Neural progenitor cell (in vitro differentiated cells): Measurements from ENCODE around the gene SCGB3A1. TPM values are rescaled to one million over a fixed set of nuclear protein-coding genes. Genes with fewer than 3 reads are reported as not detected.

Experiments
- DNase-seq: peaks from one replicate; pipeline ENCODE4 v3.0.0-alpha.2; 2016; ENCODE audit warnings: low spot score
- H2AFZ ChIP-seq: fragments of 200-600 bp; sonication (generic); replicated peaks from 2 replicates; pipeline ENCODE4 v1.6.1; 2016; ENCODE audit warnings: antibody characterized with exemption
- H3F3A ChIP-seq: fragments of 200-600 bp; sonication (generic); 2 replicates; pipeline ENCODE4 v1.6.1; 2016; ENCODE audit warnings: antibody characterized with exemption, low read depth
- H3K27ac ChIP-seq: fragments of 200-600 bp; sonication (generic); 2 replicates; pipeline ENCODE4 v1.5.1; 2016; ENCODE audit warnings: mild to moderate bottlenecking
- H3K27me3 ChIP-seq: fragments of 200-600 bp; sonication (generic); 2 replicates; pipeline ENCODE4 v1.6.1; 2016; ENCODE audit warnings: mild to moderate bottlenecking, moderate library complexity
- H3K36me3 ChIP-seq: fragments of 200-600 bp; sonication (generic); 2 replicates; pipeline ENCODE4 v1.5.1; 2016
- H3K4me1 ChIP-seq: fragments of 200-600 bp; sonication (generic); 2 replicates; pipeline ENCODE4 v1.6.1; 2016; ENCODE audit warnings: mixed run types
- H3K4me2 ChIP-seq: fragments of 200-600 bp; sonication (generic); 2 replicates; pipeline ENCODE4 v1.6.1; 2016
- H3K4me3 ChIP-seq: fragments of 200-600 bp; sonication (generic); 2 replicates; pipeline ENCODE4 v1.5.1; 2016
- H3K79me2 ChIP-seq: fragments of 200-600 bp; sonication (generic); 2 replicates; pipeline ENCODE4 v1.6.1; 2016; ENCODE audit warnings: low read depth
- H3K9ac ChIP-seq: fragments of 200-600 bp; sonication (generic); 2 replicates; pipeline ENCODE4 v1.6.1; 2016
- H3K9me3 ChIP-seq: fragments of 200-600 bp; sonication (generic); 2 replicates; pipeline ENCODE4 v1.5.1; 2016; ENCODE audit warnings: low read depth
- H4K20me1 ChIP-seq: fragments of 200-600 bp; sonication (generic); 2 replicates; pipeline ENCODE4 v1.6.1; 2016; ENCODE audit warnings: low read depth
- H3K27ac Mint-ChIP-seq: 3 replicates; pipeline ENCODE4 v1.8.0; 2021; ENCODE audit warnings: mixed read lengths
- H3K27me3 Mint-ChIP-seq: 2 replicates; pipeline ENCODE4 v1.8.0; 2022; ENCODE audit warnings: low read depth, mild to moderate bottlenecking, inconsistent platforms, moderate library complexity, mixed read lengths; ENCODE audit not compliant: insufficient read depth
- H3K36me3 Mint-ChIP-seq: 3 replicates; pipeline ENCODE4 v1.8.0; 2021; ENCODE audit warnings: mixed read lengths
- H3K4me1 Mint-ChIP-seq: 3 replicates; pipeline ENCODE4 v1.8.0; 2021; ENCODE audit warnings: mixed read lengths
- H3K4me3 Mint-ChIP-seq: 3 replicates; pipeline ENCODE4 v1.8.0; 2021; ENCODE audit warnings: mild to moderate bottlenecking, moderate library complexity, mixed read lengths
- H3K9me3 Mint-ChIP-seq: 3 replicates; pipeline ENCODE4 v1.8.0; 2020; ENCODE audit warnings: mixed read lengths
- CTCF ChIP-seq: fragments of 200-600 bp; sonication (generic); IDR thresholded peaks from 2 replicates; pipeline ENCODE4 v1.5.1; 2017; ENCODE audit warnings: antibody characterized with exemption, mild to moderate bottlenecking
- EZH2 ChIP-seq: fragments of 200-600 bp; sonication (generic); IDR thresholded peaks from 2 replicates; pipeline ENCODE4 v1.6.1; 2017; ENCODE audit warnings: antibody characterized with exemption, mild to moderate bottlenecking, moderate library complexity
- EZH2phosphoT487 ChIP-seq: fragments of 200-600 bp; sonication (generic); IDR thresholded peaks from 2 replicates; pipeline ENCODE4 v1.6.1; 2017; ENCODE audit warnings: antibody characterized with exemption
- total RNA-seq: library from RNA; depleted of rRNA; stranded (reverse); fragments of >200 nt; gene quantifications from 2 replicates; pipeline ENCODE4 v1.2.3, GENCODE V29; 2015; ENCODE audit warnings: low replicate concordance

The SCGB3A1 gene
- total RNA-seq, 1 donor from 2014 or later = not detected

- Histone ChIP-seq H2AFZ (no peak overlapping the region), H3K79me2 (no peaks in the 10 kb centered on the region), H3F3A (peaks cover 3% of the 10 kb centered on the region), H3K4me3 (no peak overlapping the region), H3K36me3 (no peaks in the 10 kb centered on the region), H3K4me1 (peaks cover 5% of the 10 kb centered on the region), H3K4me2 (no peak overlapping the region), H3K9ac (no peak overlapping the region), H3K9me3 (no peaks in the 10 kb centered on the region), H4K20me1 (no peaks in the 10 kb centered on the region), H3K27ac (no peak overlapping the region), H3K27me3 (peaks cover 34% of the 10 kb centered on the region)
- peaks cover 23% of the 10 kb centered on the region for H3K27me3 Mint-ChIP-seq
- peaks cover 7% of the 10 kb centered on the region for H3K4me1 Mint-ChIP-seq
- H3K4me3 Mint-ChIP-seq = no peak overlapping the region
- peaks cover 2% of the 10 kb centered on the region for H3K9me3 Mint-ChIP-seq
- TF ChIP-seq CTCF = no peak
- TF ChIP-seq EZH2 = no peak
- no peak for TF ChIP-seq EZH2phosphoT487
- peaks cover 2% of the 10 kb centered on the region for H3K36me3 Mint-ChIP-seq
- no peak overlapping the region for H3K27ac Mint-ChIP-seq
- DNase-seq = no peak
These were observed 4.2 kb upstream of the SCGB3A1 start for GRCh38 chr5:180595381-180596114.

- no peak for DNase-seq
- TF ChIP-seq CTCF = no peak
- no peak for TF ChIP-seq EZH2phosphoT487
- no peak for TF ChIP-seq EZH2
- peaks cover 2% of the 10 kb centered on the region for H3K36me3 Mint-ChIP-seq
- H3K9me3 Mint-ChIP-seq = peaks cover 2% of the 10 kb centered on the region
- Histone ChIP-seq H3K4me1 (peaks cover 11% of the 10 kb centered on the region), H3K79me2 (no peaks in the 10 kb centered on the region), H3K4me2 (no peak overlapping the region), H3K4me3 (no peak overlapping the region), H3K9me3 (no peaks in the 10 kb centered on the region), H3F3A (peaks cover 3% of the 10 kb centered on the region), H3K27me3 (peaks cover 39% of the 10 kb centered on the region), H3K9ac (no peak overlapping the region), H3K27ac (no peak overlapping the region), H3K36me3 (no peaks in the 10 kb centered on the region), H2AFZ (no peak overlapping the region), H4K20me1 (no peaks in the 10 kb centered on the region)
- H3K4me3 Mint-ChIP-seq = no peak overlapping the region
- no peak overlapping the region for H3K27ac Mint-ChIP-seq
- H3K4me1 Mint-ChIP-seq = peaks cover 7% of the 10 kb centered on the region
- peaks cover 23% of the 10 kb centered on the region for H3K27me3 Mint-ChIP-seq
These were observed 3.7 kb upstream of the SCGB3A1 start for GRCh38 chr5:180595046-180595379.

- H3K36me3 Mint-ChIP-seq = peaks cover 2% of the 10 kb centered on the region
- Histone ChIP-seq H3K27ac (no peak overlapping the region), H3K4me2 (no peak overlapping the region), H4K20me1 (no peaks in the 10 kb centered on the region), H3K36me3 (no peaks in the 10 kb centered on the region), H3F3A (peaks cover 3% of the 10 kb centered on the region), H3K9ac (no peak overlapping the region), H3K27me3 (peaks cover 45% of the 10 kb centered on the region), H3K79me2 (no peaks in the 10 kb centered on the region), H3K4me3 (no peak overlapping the region), H3K9me3 (no peaks in the 10 kb centered on the region), H2AFZ (no peak overlapping the region), H3K4me1 (peaks cover 12% of the 10 kb centered on the region)
- peaks cover 10% of the 10 kb centered on the region for H3K4me1 Mint-ChIP-seq
- no peak overlapping the region for H3K4me3 Mint-ChIP-seq
- DNase-seq = no peak
- H3K27ac Mint-ChIP-seq = no peak overlapping the region
- H3K9me3 Mint-ChIP-seq = peaks cover 2% of the 10 kb centered on the region
- TF ChIP-seq CTCF = no peak
- TF ChIP-seq EZH2 = no peak
- TF ChIP-seq EZH2phosphoT487 = no peak
- H3K27me3 Mint-ChIP-seq = peaks cover 28% of the 10 kb centered on the region
These were observed 3.2 kb upstream of the SCGB3A1 start for GRCh38 chr5:180594311-180595045.
